HG03342 (cell line): Measurements from ENCODE around the gene PIKFYVE.
A peak's percentile ranks its signal among the peaks of the same experiment; 100 is the strongest.
"Not testable (repeated sequence)": the region's sequence is repeated elsewhere in the genome, so short reads cannot be mapped to it uniquely, and the experiment has no call there.

Experiments used
- ATAC-seq: cut with Tn5 transposase; IDR thresholded peaks from one replicate; pipeline ENCODE4 v1.9.1; 2021; ENCODE audit warnings: mild to moderate bottlenecking, moderate library complexity; ENCODE audit not compliant: unreplicated experiment

PIKFYVE gene

DNA sequence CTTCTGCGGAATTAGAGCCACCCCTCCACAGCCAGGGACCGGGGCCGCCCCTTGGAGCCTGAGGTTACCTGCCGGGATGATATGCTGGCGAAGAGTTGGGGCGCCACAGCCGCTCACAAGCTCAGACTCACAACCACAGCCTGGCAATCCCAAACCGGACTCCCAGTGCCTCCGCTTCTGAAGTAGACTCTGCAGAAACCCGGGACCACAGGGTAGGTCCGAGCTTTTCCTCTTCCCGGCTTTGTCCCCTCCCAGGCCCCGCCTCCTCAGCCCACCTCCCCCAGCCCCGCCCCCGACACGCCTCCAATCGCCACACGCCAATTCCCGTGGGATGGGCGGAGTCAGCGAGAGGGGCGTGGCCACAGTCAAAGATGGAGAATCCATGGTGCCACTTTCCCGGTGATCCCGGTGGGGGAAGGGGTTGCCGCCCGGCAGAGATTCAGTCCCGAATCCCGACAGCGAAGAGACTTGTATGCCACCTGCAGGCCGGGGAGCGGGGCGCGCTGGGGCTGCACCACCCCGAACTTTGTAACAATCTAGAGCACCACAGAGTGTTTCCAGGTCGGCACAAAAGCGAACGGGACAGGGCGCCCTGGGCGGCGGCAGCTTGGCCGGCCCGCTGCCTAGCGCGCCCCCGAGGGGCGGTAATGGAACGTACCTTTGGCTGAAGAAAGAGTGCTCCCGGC lies 11.0 kb upstream of the PIKFYVE start, which contains the start of gene IDH1:
Gene IDH1 (minus strand): TSS at position 201 of the 686 bp plus-strand sequence. CDS start 3,520 bp downstream, outside the sequence.
- peak; percentile 70 for ATAC-seq

DNA sequence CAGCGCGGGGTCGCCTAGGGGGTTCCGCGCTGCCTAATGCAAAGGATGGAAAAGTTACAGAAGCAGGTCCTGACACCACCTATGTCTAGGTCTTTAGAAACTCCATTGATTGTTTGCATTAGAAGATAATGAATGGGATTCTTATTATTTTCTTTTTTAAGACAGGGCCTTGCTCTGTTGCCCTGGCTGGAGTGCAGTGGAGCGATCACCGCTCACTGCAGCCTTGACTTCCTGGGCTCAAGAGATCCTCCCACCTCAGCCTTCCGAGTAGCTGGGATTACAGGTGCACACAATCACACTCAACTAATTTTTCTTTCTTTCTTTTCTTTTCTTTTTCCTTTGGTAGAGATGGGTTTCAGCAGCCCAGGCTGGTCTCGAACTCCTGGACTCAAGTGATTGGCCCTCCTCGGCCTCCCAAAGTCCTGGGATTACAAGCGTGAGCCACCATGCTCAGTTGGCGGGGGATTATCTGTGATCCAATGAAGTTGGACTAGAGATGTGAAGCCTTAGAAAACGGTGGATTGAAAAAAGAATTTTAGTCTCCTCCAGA lies 10.4 kb upstream of the PIKFYVE start:
- peak; percentile 12 for ATAC-seq

DNA sequence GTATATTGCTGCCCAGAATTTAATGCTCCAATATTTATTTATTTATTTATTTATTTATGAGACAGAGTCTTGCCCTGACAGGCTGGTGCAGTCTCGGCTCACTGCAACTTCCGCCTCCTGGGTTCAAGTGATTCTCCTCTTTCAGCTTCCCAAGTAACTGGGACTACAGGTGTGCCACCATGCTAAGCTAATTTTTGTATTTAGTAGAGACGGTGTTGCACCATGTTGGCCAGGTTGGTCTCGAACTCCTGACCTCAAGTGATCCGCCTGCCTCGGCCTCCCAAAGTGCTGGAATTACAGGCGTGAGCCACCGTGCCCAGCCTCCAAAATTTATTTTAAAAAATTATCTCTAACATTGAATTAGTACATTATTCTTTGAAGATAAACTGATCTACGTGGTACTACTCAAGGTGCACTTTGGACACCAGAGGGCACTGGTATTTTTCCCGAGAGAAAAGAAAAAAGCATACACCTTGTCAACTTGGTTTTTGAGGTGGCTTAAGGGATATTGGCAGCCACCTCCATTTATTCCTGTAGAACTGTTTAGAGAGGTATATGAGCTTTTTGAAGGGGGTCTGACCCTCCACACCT lies 9.8 kb upstream of the PIKFYVE start:
- no peak for ATAC-seq

DNA sequence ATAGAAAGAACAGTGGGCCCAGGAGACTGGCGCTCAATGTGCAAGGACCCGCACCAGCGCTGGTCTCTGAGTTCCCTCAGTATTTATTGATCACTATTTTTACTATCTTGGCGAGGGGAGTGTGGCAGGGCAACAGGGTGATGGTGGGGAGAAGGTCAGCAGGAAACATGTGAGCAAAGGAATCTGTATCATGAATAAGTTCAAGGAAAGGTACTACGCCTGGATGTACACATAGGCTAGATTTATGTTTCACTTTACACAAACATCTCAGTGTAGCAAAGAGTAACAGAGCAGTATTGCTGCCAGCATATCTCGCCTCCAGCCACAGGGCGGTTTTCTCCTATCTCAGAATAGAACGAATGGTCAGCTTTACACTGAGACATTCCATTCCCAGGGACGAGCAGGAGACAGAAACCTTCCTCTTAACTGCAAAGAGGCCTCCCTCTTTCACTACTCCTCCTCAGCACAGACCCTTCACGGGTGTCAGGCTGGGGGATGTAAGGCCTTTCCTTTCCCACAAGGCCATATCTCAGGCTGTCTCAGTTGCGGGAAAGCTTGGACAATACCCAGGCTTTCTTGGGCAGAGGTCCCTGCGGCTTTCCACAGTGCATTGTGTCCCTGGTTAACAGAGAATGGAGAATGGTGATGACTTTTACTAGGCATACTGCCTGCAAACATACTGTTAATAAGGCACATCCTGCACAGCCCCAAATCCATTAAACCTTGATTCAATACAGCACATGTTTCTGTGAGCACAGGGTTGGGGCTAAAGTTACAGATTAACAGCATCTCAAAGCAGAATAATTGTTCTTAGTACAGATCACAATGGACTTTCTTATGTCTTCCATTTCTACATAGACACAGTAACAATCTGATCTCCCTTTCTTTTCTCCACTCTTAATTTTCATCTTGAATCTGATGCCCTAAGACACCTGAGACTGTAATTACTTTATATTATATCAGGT lies 8.9 kb upstream of the PIKFYVE start:
- not testable (repeated sequence) for ATAC-seq

GRCh38 chr2:208265371-208265800 lies 669 bp upstream of the PIKFYVE start:
- peak; percentile 51 for ATAC-seq

DNA sequence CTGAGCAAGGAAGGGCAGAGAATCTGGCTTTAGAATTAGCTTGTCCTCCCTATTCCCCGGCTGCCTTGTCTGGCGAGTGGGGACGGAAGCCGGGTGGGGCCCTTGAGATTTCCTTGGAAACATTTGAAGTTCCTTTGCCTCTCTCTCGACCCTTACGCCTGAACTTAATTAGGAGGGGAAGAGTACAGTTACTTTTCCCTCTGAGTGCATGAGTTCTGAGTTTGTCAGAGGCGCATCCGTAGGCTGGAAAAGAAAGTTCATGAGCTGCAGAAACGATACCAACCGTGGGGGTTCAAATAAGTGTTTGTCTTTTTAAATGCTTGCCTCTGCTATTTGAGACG lies 468 bp downstream of the PIKFYVE start:
- ATAC-seq, result peak; percentile 4

DNA sequence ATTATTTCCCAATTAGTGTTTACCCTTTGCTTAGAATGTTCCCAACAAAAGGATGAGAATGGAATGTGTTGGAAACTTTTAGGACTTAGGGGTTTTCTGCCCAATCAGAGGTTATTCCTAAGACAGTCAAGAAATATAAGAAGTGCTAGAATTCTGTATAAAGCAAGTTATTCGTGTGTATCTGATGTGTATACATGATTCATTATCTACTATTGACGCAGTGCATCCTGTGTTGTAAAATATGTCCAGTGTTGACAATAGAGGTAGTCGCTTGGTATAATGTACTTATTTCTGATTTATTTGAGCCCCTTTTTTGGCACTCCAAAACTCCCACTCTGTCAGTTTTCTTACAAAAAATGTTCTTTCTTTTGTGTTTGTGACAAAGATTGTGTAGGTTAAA lies 881 bp downstream of the PIKFYVE start:
- no peak for ATAC-seq

DNA sequence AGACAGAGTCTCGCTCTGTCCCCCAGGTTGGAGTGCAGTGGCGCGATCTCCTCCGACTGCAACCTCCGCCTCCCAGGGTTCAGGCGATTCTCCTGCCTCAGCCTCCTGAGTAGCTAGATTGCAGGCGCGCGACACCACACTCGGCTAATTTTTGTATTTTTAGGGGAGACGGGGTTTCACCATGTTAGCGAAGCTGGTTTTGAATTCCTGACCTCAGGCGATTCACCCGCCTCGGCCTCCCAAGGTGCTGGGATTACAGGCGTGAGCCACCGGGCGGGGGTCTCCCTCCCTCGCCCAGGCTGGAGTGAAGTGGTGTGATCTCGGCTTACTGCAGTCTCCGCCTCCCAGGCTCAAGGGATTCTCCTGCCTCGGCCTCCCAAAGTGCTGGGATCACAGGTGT lies 1.5 kb downstream of the PIKFYVE start:
- ATAC-seq, result not testable (repeated sequence)

GRCh38 chr2:208268156-208268952 lies 2.3 kb downstream of the PIKFYVE start:
- no peak for ATAC-seq

- no peak for ATAC-seq
Measured at GRCh38 chr2:208269091-208269490, 3.0 kb downstream of the PIKFYVE start.

DNA sequence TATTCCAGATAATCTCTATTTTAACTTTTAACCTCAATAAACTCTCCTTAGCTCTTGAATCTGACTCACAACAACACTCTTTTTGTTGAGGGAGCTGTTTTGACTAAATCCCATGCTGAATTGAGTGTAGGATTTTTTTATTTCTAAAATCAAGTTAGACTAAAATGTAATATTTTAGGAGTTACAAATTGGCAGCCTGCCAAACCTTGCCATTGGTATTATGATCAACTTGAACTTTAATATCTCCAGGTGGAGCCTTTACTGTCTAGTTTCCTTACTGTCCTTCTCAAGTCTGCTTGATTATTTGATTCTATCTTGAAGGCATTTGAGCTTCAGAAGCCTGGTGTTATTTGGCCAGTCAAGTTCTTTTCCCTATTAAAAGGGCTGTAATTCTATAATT lies 8.7 kb downstream of the PIKFYVE start:
- no peak for ATAC-seq

DNA sequence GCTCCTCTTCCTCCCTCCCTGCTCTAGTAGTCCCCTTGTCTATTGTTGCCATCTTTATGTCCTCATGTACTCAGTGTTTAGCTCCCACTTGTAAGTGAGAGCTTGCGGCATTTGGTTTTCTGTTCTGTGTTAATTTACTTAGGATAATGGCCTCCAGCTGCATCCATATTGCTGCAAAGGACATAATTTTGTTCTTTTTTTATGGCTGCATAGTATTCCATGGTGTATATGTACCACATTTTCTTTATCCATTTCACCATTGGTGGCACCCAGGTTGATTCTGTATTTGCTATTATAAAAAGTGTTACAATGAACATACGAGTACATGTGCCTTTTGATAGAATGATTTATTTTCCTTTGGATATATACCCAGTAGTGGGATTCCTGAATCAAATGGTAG lies 12.5 kb downstream of the PIKFYVE start:
- no peak for ATAC-seq

GRCh38 chr2:208279236-208279635 lies 13.2 kb downstream of the PIKFYVE start:
- ATAC-seq, result no peak

GRCh38 chr2:208280234-208280633 lies 14.2 kb downstream of the PIKFYVE start:
- ATAC-seq, result no peak

GRCh38 chr2:208280933-208281332 lies 14.9 kb downstream of the PIKFYVE start:
- ATAC-seq, result peak; percentile 67

DNA sequence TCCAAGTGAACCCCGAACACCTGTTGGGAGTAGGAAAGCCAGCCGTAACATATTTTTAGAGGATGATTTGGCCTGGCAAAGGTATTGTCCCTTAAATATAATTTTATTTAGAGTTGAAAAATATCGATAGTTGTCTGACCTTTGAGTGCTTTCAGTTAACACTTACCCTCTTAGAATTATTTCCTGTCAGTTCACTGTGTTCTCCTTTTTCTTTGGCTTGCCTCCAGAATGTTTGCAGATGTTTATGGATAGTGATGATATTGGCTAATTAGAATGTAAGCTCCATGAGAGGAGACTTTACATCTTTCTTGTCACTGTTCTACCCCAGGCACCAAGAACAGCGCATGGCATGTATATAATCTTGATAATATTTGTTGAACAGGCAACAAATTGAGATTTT lies 19.8 kb downstream of the PIKFYVE start:
- no peak for ATAC-seq

- ATAC-seq, result peak; percentile 61
Measured at GRCh38 chr2:208294482-208295024, 28.5 kb downstream of the PIKFYVE start.

- no peak for ATAC-seq
Measured at GRCh38 chr2:208295834-208296233, 29.8 kb downstream of the PIKFYVE start.

DNA sequence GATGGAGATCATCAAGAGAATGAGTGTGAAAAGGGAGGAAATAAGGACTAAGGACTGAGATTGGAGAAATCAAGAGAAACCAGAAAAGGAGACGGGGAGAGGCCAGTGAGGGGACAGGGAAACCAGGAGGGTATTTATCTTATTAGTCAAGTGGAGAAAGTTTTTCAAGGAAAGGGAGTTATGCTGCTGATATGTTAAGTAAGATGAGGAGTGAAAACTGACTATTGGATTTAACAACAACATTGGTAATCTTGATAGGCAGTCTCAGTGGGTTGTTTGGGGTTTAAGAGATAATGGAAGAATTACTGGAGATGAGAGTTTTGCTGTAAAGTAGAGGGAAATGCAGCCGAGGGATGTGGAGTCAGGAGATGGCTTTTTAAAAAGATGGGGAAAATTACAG lies 30.6 kb downstream of the PIKFYVE start:
- ATAC-seq, result no peak

GRCh38 chr2:208297961-208298360 lies 31.9 kb downstream of the PIKFYVE start:
- ATAC-seq, result no peak
